Umbilical cord (tissue), 2 donors: ENCODE data around the gene ANKH. TPM values are rescaled to one million over a fixed set of nuclear protein-coding genes. Genes with fewer than 3 reads are reported as not detected.
"Not testable (repeated sequence)": the region's sequence is repeated elsewhere in the genome, so short reads cannot be mapped to it uniquely, and the experiment has no call there.

Experiments
- DNase-seq: peaks from one replicate; pipeline ENCODE4 v3.0.0-alpha.2; 2015; ENCODE audit warnings: low spot score
- total RNA-seq: library from RNA; depleted of rRNA; stranded (reverse); fragments of >200 nt; gene quantifications from one replicate; pipeline ENCODE4 v1.2.3, GENCODE V29; 2014; ENCODE audit warnings: low replicate concordance; ENCODE audit not compliant: insufficient read depth

The ANKH gene
- total RNA-seq, 1 donor from 2014 or later = 27.0 TPM

GRCh38 chr5:14859150-14859549 lies 12.4 kb downstream of the ANKH start:
- DNase-seq = no peak

GRCh38 chr5:14855366-14855765 lies 16.2 kb downstream of the ANKH start:
- no peak for DNase-seq

- no peak for DNase-seq
Observed at GRCh38 chr5:14854799-14855198, 16.8 kb downstream of the ANKH start.

GRCh38 chr5:14853685-14854084 lies 17.9 kb downstream of the ANKH start:
- DNase-seq = no peak

GRCh38 chr5:14852779-14853178 lies 18.8 kb downstream of the ANKH start:
- no peak for DNase-seq

GRCh38 chr5:14851999-14852526 lies 19.5 kb downstream of the ANKH start:
- no peak for DNase-seq

GRCh38 chr5:14851597-14851996 lies 20.0 kb downstream of the ANKH start:
- DNase-seq = no peak

GRCh38 chr5:14851050-14851419 lies 20.5 kb downstream of the ANKH start:
- peak; percentile 53 for DNase-seq

- DNase-seq = peak; percentile 12
Observed at GRCh38 chr5:14850419-14851049, 21.0 kb downstream of the ANKH start.

DNA sequence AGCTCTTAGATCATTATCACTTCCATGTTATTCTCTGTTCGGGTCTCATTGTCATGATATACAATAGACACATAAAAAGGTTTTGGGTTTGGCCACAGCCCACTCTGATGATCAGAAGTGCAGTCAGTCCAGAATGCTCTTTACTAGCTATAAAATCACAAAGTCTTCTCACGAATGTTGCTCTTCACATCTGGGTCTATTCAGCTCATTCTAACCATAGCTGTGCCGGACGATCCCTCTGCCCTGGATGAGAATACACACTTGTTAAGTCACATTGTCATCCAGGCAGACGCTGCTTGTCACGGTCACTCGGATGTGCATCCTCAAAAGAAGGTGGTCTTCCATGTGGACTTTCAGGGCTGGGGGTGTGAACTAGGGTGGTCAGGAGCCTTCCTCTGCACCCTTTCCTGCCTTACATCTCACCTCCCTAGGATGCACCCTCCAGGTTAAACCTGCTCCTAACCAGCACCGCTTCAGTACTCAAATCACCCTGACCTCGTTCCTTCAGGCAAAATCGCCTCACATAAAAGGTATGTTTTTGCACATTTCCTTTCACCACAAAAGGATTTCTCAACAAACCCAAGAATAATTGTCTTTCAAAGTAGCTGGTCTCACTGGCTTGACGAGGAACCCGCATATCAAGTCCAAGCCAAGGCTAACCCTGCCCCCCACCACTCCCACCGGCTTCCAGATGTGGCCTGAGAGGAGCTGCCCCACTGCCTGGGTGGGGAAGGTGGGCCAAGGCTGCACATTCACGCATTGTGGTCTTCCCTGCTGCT lies 21.9 kb downstream of the ANKH start:
- no peak for DNase-seq

- not testable (repeated sequence) for DNase-seq
Observed at GRCh38 chr5:14848942-14849341, 22.6 kb downstream of the ANKH start.

DNA sequence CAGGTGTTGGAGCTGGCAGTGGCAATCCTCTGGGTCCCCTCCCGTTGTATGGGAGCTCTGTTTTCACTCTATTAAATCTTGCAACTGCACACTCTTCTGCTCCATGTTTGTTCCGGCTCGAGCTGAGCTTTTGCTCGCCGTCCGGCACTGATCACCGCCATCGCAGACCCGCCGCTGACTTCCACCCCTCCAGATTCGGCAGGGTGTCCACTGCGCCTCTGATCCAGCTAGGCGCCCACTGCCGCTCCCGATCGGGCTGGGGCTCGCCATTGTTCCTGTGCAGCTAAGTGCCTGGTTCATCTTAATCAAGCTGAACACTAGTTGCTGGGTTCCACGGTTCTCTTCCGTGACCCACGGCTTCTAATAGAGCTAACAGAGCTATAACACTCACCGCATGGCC lies 23.2 kb downstream of the ANKH start:
- no peak for DNase-seq

- DNase-seq = no peak
Observed at GRCh38 chr5:14847471-14847870, 24.1 kb downstream of the ANKH start.

DNA sequence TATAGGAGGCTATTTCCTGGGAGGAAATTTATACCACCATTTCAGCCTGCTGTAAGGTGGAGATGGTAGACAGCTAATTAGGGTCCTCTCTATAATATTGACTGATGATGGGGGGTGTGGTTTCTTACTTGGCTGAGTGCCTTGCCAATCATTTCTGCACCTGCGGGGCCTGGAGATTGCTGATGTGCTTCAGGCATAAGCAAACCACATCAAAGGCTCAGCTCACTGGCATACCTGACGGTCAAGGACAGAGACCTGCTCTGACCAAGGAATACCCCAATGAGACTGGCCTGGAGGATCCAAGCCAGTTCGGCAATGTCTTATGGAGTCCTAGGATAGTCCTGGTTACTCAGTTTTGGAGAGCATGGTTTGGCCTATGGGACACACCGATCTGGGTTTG lies 29.5 kb downstream of the ANKH start:
- DNase-seq = no peak

DNA sequence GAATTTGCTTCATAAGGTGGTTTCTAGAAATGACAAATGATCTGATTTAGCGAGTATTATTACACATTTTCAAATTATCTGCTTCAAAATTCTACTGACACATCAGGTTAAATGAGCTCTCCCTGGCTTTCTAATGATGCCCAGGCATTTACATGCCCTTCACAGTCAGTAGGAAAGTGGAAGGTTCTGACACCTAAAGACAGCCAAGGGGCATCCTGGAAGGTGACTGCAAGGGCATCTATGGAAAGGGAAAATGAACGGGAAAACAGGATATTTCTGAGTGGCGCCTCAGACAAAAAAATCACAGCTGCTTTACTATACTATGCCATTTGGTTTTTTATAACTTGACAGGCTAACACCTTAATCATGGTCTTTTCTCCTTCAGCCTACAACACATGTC lies 31.0 kb downstream of the ANKH start:
- DNase-seq = no peak

DNA sequence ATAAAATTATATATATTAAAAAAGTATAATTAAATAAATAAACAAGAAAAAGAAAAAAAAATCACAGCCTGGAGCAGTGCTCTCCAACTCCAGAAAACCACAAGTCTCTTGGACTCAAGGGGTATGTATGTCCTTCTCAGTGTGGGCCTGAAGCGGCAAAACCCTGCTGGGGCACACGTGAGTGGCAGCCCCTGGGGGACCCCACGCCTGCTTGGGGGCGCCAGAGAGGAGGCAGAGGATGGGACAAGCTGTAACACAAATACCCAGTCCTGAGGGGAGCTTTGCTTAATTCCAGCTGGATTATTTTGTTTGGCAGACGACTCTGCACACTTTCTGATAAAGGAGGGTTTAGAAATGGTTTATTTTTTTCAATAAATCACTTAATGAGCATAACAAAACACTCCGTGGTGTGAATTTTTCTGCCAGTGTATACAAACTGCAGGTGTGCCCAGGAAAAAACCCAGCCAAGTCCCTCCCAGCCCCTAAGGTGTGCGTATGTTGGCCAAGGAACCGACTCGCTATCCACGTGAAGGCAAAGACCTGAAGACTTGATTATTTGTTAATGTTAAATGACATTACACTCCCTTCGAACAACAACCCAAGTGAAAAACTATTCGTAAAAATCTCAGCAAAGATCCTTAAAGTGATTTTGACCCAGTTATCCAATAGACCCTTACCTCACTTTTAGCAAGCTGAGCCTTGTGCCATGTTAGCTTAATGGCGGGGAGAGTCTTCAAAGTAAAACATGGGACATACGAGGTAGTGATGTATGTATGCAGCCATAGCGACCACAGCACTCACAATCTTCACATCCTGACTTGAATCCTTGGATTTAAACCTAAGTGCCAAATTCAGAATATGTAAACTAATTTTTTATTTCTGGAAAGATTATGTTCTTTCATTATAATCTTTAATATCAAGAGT lies 32.9 kb downstream of the ANKH start:
- no peak for DNase-seq

GRCh38 chr5:14837423-14838122 lies 34.0 kb downstream of the ANKH start:
- DNase-seq = not testable (repeated sequence)

DNA sequence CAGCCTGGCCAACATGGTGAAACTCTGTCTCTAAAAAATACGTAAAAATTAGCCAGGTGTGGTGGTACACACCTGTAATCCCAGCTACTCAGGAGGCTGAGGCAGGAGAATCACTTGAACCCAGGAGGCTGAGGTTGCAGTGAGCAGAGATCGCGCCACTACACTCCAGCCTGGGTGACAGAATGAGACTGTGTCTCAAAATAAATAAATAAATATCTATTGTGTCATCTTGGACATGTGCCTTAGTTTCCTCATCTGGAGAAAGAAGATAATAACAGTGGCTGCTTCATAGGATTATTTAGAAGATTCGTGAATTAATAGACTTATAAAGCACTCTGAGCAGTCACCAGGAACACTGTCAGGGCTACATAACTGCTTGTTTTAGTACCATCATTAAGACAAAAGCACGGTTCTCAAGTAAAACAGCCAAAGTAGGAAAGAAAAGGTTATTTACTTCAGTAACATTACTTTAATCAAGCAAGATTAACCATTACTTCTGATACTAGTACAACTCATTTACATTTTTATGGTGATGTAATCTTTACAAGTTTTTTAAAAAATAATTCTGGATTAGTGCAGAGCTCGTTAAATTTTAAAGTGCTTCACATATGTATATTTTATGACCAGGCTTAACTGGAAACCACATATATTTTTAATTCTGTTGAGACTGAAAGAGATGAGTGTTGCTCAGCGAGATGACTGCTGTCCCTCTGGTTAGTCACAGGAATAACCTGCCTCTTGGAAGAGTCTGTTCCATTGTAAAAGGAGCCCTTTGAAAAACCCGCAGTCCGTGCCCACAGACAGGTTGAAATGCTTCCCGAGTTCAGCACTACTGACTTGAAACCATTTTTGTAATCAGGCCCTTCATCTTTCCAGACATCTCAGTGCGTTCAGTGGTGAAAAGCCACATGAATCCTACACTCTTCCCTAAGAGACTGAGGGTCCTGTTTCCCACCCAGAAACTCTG lies 36.7 kb downstream of the ANKH start:
- DNase-seq = no peak

DNA sequence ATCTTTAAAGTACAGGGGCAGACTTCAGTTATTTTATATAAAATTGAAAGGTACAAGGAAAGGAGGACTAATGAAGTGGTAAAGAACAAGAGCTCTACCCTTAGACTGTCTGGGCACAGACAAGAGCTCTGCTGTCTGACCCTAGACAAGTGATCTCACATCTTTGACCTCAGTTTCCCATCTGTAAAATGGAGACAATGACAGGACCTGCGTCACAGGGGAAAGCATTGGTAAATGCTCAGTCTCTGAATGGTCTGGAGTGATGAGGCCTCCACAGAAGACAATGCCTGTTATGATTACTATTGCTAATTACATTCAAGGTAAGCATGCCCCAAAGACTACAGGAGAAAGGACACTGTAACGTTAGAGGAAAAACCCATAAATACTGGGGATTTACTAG lies 37.5 kb downstream of the ANKH start:
- DNase-seq = no peak

DNA sequence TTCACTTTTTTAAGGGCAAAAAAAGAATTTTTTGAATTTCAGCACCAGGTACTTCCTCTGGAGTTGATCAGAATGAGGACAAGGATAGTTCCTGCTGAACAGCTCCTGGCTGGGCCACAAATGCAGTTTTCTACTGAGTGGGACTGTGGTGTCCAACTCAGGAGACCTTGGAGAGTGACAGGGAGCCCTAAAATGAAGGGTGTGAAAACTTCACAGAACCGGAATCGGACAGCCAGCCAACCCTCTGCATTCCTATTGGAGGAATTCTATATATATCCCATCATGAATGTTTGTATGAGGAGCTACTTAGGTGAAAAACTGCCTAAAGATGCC lies 40.6 kb downstream of the ANKH start:
- no peak for DNase-seq
